H1 (cell line): Measurements from ENCODE around the gene ZNF722. TPM values are rescaled to one million over a fixed set of nuclear protein-coding genes. Genes with fewer than 3 reads are reported as not detected.

Experiments used
- EGR1 ChIP-seq: IDR thresholded peaks from 2 replicates; pipeline ENCODE4 v1.6.1; 2011; ENCODE audit warnings: low read depth, low read length, borderline replicate concordance
- EP300 ChIP-seq, 2 experiments: IDR thresholded peaks; 1 replicate in 1 of 2; 2 replicates in 1 of 2; pipeline ENCODE4 v1.6.1; 2011 to 2012; ENCODE audit warnings: low read depth in 2 of 2, low read length in 2 of 2, mild to moderate bottlenecking in 2 of 2, borderline replicate concordance in 1 of 2, inconsistent platforms in 1 of 2, moderate library complexity in 1 of 2
- POU5F1 ChIP-seq: IDR thresholded peaks from 2 replicates; pipeline ENCODE4 v1.6.1; 2011; ENCODE audit warnings: low read depth, mild to moderate bottlenecking, low read length, moderate library complexity
- RNF2 ChIP-seq: fragments of 200-900, 300-1000 bp; sonication (generic); IDR thresholded peaks from 2 replicates; pipeline ENCODE4 v1.7.1; 2016; ENCODE audit warnings: borderline replicate concordance, low read depth, mild to moderate bottlenecking, antibody characterized with exemption, low read length; ENCODE audit not compliant: poor library complexity, severe bottlenecking; ENCODE audit errors: missing control alignments
- SP1 ChIP-seq: IDR thresholded peaks from 2 replicates; pipeline ENCODE4 v1.6.1; 2011; ENCODE audit warnings: low read depth, low read length
- polyA plus RNA-seq, 7 experiments: library from polyadenylated mRNA; depleted of rRNA in 3 of 7; stranded (reverse) in 5 of 7; unstranded in 2 of 7; fragments of >200 nt in 5 of 7; fragments of 200-250 nt in 2 of 7; gene quantifications; 1 replicate in 5 of 7; 2 replicates in 1 of 7; 4 replicates in 1 of 7; pipeline versions ENCODE4 v1.2.1 to v1.2.3, GENCODE V29; 2011 to 2013; ENCODE audit warnings: missing spikeins in 2 of 7, mixed read lengths in 2 of 7
- total RNA-seq: library from RNA; stranded (reverse); fragmentation: NEBNext Ultra II Directional; extraction: Animal tissue kit (Norgen Biotek cat#: 25700); gene quantifications from 2 replicates; pipeline ENCODE4 v1.2.1, GENCODE V29; 2021
- TF ChIP-seq, protein P1 (sequence below): fragments of 300-600 bp; sonication (generic); IDR thresholded peaks from 2 replicates; pipeline ENCODE4 v1.7.1; 2012; ENCODE audit warnings: low read length, moderate library complexity, mild to moderate bottlenecking, inconsistent platforms; ENCODE audit not compliant: insufficient replicate concordance
- TF ChIP-seq, protein P2 (sequence below): IDR thresholded peaks from 2 replicates; pipeline ENCODE4 v1.6.1; 2012; ENCODE audit warnings: low read length, inconsistent platforms

ZNF722 gene
- total and polyA plus RNA-seq, 2 of the 8 experiments (the other 6 are each of a cell fraction or from before 2014, with no cell fraction given) = not detected

DNA sequence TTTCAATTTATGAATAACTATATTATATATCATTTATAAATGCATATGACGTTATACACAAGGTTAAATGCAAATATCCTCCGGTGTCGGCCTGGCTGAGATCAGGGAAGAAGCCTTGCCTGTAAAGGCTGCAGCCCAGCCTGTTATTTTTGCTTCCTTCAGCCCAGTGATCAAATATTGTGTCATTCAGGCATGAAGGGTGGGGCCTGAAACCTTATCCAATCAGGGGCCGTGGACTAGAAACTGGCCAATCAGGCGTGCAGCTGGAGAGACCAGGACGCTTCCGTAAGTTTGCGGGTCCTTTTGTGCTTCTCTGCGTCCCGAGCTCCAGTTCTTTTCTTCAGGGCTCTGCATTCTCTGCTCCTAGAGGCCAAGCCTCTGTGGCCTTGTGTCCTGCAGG, at the start of gene ZNF722 (continued):
- TF ChIP-seq, protein P1, sequence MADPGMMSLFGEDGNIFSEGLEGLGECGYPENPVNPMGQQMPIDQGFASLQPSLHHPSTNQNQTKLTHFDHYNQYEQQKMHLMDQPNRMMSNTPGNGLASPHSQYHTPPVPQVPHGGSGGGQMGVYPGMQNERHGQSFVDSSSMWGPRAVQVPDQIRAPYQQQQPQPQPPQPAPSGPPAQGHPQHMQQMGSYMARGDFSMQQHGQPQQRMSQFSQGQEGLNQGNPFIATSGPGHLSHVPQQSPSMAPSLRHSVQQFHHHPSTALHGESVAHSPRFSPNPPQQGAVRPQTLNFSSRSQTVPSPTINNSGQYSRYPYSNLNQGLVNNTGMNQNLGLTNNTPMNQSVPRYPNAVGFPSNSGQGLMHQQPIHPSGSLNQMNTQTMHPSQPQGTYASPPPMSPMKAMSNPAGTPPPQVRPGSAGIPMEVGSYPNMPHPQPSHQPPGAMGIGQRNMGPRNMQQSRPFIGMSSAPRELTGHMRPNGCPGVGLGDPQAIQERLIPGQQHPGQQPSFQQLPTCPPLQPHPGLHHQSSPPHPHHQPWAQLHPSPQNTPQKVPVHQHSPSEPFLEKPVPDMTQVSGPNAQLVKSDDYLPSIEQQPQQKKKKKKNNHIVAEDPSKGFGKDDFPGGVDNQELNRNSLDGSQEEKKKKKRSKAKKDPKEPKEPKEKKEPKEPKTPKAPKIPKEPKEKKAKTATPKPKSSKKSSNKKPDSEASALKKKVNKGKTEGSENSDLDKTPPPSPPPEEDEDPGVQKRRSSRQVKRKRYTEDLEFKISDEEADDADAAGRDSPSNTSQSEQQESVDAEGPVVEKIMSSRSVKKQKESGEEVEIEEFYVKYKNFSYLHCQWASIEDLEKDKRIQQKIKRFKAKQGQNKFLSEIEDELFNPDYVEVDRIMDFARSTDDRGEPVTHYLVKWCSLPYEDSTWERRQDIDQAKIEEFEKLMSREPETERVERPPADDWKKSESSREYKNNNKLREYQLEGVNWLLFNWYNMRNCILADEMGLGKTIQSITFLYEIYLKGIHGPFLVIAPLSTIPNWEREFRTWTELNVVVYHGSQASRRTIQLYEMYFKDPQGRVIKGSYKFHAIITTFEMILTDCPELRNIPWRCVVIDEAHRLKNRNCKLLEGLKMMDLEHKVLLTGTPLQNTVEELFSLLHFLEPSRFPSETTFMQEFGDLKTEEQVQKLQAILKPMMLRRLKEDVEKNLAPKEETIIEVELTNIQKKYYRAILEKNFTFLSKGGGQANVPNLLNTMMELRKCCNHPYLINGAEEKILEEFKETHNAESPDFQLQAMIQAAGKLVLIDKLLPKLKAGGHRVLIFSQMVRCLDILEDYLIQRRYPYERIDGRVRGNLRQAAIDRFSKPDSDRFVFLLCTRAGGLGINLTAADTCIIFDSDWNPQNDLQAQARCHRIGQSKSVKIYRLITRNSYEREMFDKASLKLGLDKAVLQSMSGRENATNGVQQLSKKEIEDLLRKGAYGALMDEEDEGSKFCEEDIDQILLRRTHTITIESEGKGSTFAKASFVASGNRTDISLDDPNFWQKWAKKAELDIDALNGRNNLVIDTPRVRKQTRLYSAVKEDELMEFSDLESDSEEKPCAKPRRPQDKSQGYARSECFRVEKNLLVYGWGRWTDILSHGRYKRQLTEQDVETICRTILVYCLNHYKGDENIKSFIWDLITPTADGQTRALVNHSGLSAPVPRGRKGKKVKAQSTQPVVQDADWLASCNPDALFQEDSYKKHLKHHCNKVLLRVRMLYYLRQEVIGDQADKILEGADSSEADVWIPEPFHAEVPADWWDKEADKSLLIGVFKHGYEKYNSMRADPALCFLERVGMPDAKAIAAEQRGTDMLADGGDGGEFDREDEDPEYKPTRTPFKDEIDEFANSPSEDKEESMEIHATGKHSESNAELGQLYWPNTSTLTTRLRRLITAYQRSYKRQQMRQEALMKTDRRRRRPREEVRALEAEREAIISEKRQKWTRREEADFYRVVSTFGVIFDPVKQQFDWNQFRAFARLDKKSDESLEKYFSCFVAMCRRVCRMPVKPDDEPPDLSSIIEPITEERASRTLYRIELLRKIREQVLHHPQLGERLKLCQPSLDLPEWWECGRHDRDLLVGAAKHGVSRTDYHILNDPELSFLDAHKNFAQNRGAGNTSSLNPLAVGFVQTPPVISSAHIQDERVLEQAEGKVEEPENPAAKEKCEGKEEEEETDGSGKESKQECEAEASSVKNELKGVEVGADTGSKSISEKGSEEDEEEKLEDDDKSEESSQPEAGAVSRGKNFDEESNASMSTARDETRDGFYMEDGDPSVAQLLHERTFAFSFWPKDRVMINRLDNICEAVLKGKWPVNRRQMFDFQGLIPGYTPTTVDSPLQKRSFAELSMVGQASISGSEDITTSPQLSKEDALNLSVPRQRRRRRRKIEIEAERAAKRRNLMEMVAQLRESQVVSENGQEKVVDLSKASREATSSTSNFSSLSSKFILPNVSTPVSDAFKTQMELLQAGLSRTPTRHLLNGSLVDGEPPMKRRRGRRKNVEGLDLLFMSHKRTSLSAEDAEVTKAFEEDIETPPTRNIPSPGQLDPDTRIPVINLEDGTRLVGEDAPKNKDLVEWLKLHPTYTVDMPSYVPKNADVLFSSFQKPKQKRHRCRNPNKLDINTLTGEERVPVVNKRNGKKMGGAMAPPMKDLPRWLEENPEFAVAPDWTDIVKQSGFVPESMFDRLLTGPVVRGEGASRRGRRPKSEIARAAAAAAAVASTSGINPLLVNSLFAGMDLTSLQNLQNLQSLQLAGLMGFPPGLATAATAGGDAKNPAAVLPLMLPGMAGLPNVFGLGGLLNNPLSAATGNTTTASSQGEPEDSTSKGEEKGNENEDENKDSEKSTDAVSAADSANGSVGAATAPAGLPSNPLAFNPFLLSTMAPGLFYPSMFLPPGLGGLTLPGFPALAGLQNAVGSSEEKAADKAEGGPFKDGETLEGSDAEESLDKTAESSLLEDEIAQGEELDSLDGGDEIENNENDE = no peak
- TF ChIP-seq, protein P2, sequence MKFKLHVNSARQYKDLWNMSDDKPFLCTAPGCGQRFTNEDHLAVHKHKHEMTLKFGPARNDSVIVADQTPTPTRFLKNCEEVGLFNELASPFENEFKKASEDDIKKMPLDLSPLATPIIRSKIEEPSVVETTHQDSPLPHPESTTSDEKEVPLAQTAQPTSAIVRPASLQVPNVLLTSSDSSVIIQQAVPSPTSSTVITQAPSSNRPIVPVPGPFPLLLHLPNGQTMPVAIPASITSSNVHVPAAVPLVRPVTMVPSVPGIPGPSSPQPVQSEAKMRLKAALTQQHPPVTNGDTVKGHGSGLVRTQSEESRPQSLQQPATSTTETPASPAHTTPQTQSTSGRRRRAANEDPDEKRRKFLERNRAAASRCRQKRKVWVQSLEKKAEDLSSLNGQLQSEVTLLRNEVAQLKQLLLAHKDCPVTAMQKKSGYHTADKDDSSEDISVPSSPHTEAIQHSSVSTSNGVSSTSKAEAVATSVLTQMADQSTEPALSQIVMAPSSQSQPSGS = no peak
- TF ChIP-seq POU5F1 (no peak), RNF2 (no peak), SP1 (no peak), EGR1 (no peak), EP300 (IDR thresholded peaks at IDR 0.05; ENCODE audit: borderline replicate concordance in 1 of 2, low read depth in 2 of 2, low read length in 2 of 2) (no peak)
- TF ChIP-seq, all 59 proteins: peak for 0
